Motor neuron (in vitro differentiated cells): ENCODE results near the gene MBTPS1. TPM values are rescaled to one million over a fixed set of nuclear protein-coding genes. Genes with fewer than 3 reads are reported as not detected.
A peak's percentile ranks its signal among the peaks of the same experiment; 100 is the strongest.

ENCODE experiments used
- ATAC-seq, 8 experiments: fragments of 200-7000 bp; cut with Tn5 transposase; replicated peaks in 6 of 8; 2 replicates each; pipeline ENCODE4 v1.8.0; 2021; ENCODE audit warnings: mild to moderate bottlenecking in 8 of 8, moderate library complexity in 8 of 8
- H3K27ac ChIP-seq, 2 donors: fragments of 250-450 bp; sonication (Bioruptor Pico); 2 replicates each; pipeline ENCODE4 v1.9.0; 2021; ENCODE audit warnings: antibody characterized with exemption in 2 of 2, mild to moderate bottlenecking in 2 of 2, moderate library complexity in 1 of 2
- H3K4me1 ChIP-seq, 2 donors: fragments of 250-450 bp; sonication (Bioruptor Pico); replicated peaks in 1 of 2; 2 replicates each; pipeline ENCODE4 v1.6.1; 2021; ENCODE audit warnings: antibody characterized with exemption in 2 of 2, mild to moderate bottlenecking in 2 of 2, moderate library complexity in 1 of 2
- H3K4me3 ChIP-seq, 5 donors: fragments of 250-450 bp; sonication (Bioruptor Pico); 2 replicates each; pipeline ENCODE4 v1.9.0; 2021; ENCODE audit warnings: antibody characterized with exemption in 5 of 5, mild to moderate bottlenecking in 5 of 5, moderate library complexity in 4 of 5
- WGBS, 10 experiments: fragments of 450-650 bp; shearing (Covaris generic); methylation state at CpG; one replicate each; pipeline ENCODE4 v1.0.0; 2022; 5-methylcytosine and 5-hydroxymethylcytosine counted together
- in situ Hi-C, 9 experiments: fragments of 400-800 bp; cut with MboI; loops; one replicate each; pipeline ENCODE4 v1.15.0; 2021; ENCODE audit warnings: low sequenced_read_pairs in 9 of 9, low pct_unique_long_range_greater_than_20kb in 2 of 9; ENCODE audit not compliant: unreplicated experiment in 9 of 9
- total RNA-seq, 8 experiments: library from RNA; unstranded; fragments of 300-600 nt; gene quantifications; 2 replicates each; pipeline versions ENCODE4 v1.2.3 to v1.2.4, GENCODE V29; 2022

Gene MBTPS1
- total RNA-seq, 8 experiments from 2014 or later: 42.5 to 166 (median 62.3) TPM

DNA sequence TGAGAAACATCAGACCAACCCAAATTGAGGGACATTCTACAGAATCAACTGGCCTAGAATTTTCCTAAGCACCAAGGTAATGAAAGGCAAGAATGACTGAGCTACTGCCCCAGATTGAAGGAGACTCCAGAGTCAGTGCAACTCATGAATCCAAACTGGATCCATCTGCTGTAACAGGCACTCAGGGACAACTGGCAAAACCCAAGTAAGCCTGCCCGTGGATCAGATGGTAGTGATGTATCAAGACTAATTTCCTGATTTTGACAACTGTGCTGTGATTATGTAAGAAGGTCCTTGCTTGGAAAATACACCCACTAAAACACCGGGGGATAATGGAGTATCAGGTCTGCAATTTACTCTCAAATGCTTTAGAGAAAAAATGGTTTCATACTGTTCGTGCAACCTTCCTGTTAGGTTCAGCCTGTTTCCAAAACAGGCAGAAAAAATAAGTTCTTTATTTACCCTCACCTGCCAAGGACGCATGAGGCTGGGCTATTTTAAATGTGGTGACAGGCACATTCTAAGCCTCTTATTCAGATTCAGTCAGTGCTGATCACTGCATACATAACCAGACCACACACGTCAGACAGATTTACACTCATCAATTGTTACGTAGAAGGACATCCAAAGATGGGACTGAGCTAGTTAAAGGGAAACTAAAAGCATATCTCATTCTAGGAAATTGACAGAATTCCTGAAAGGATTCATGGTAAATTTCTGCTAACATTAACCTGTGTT lies 7.0 kb downstream of the MBTPS1 start:
- no peak overlapping the region for H3K4me3 ChIP-seq
- in situ Hi-C loops: loop anchor here in 2 of 9 experiments (25.0 kb wide), 1 partner anchor 378 kb away; no protein-coding TSS in a partner anchor
- ATAC-seq: peak in 4 of 8 experiments; percentile 26 to 82 (median 65)
- H3K27ac ChIP-seq: no peak overlapping the region
- 19 to 100% (median 50%) methylated on average over 1 to 6 of the region's 6 CpGs; no CpG with 5 or more reads in 1 of the 10 experiments for WGBS, 10 experiments
- peaks cover 0 to 10% of the 10 kb centered on the region in 2 donors for H3K4me1 ChIP-seq

- Histone ChIP-seq H3K4me1 (peaks cover 0 to 10% of the 10 kb centered on the region in 2 donors), H3K27ac (no peak overlapping the region), H3K4me3 (no peak overlapping the region)
- in situ Hi-C loops: loop anchor here in 2 of 9 experiments (25.0 kb wide), 1 partner anchor 379 kb away; no protein-coding TSS in a partner anchor
- no peak for ATAC-seq
- 67 to 100% (median 80%) methylated on average over 1 of the region's 2 CpGs; no CpG with 5 or more reads in 7 of the 10 experiments for WGBS, 10 experiments
Observed at GRCh38 chr16:84107921-84108320, 8.8 kb downstream of the MBTPS1 start.

- 67 to 100% (median 88%) methylated on average over 1 to 8 of the region's 13 CpGs for WGBS, 10 experiments
- peak in 1 of 8 experiments; percentile 4 for ATAC-seq
- in situ Hi-C loops: loop anchor here in 2 of 9 experiments (25.0 kb wide), 1 partner anchor 381 kb away; no protein-coding TSS in a partner anchor
- H3K4me1 ChIP-seq: peaks cover 0 to 10% of the 10 kb centered on the region in 2 donors
- no peak overlapping the region for H3K4me3 ChIP-seq
- H3K27ac ChIP-seq: no peak overlapping the region
Observed at GRCh38 chr16:84105948-84106740, 10.6 kb downstream of the MBTPS1 start.

GRCh38 chr16:84105301-84105815 lies 11.4 kb downstream of the MBTPS1 start:
- Histone ChIP-seq H3K4me1 (peaks cover 0 to 7% of the 10 kb centered on the region in 2 donors), H3K27ac (no peak overlapping the region), H3K4me3 (no peak overlapping the region)
- in situ Hi-C loops: loop anchor here in 2 of 9 experiments (25.0 kb wide), 1 partner anchor 382 kb away; no protein-coding TSS in a partner anchor
- peak in 4 of 8 experiments; percentile 51 to 59 (median 58) for ATAC-seq
- 43 to 100% (median 81%) methylated on average over 1 to 5 of the region's 12 CpGs for WGBS, 10 experiments

- Histone ChIP-seq H3K4me3 (no peak overlapping the region), H3K27ac (no peak overlapping the region), H3K4me1 (no peaks in the 10 kb centered on the region)
- in situ Hi-C loops: loop anchor here in 2 of 9 experiments (25.0 kb wide), 1 partner anchor 383 kb away; no protein-coding TSS in a partner anchor
- 17 to 100% (median 96%) methylated on average over 1 to 3 of the region's 3 CpGs; no CpG with 5 or more reads in 2 of the 10 experiments for WGBS, 10 experiments
- no peak for ATAC-seq
Observed at GRCh38 chr16:84104231-84104630, 12.5 kb downstream of the MBTPS1 start.

DNA sequence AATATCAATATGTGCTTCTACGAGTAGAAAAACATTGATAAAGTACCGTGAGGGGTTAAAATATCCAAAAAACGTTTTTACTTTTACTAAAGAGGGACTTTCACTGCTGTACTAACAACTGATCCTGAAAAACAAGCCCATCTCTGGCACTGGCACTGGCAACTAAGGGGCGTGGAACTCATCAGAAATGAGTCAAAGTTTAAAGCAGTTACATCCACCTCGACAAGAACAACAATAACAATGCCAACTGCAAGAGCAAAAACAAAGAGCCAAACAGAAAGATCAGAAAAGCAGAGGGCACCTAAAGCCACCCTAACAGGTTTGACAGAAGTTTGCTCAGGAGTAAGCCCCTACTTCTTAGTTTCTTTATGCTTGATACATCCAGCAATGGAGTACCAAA lies 13.1 kb downstream of the MBTPS1 start:
- in situ Hi-C loops: loop anchor here in 2 of 9 experiments (25.0 kb wide), 1 partner anchor 384 kb away; no protein-coding TSS in a partner anchor
- no peaks in the 10 kb centered on the region for H3K4me1 ChIP-seq
- no peak for ATAC-seq
- no peak overlapping the region for H3K4me3 ChIP-seq
- WGBS, 10 experiments: 20 to 100% (median 75%) methylated on average over 1 to 5 of the region's 5 CpGs
- H3K27ac ChIP-seq: no peak overlapping the region

- Histone ChIP-seq H3K4me3 (no peak overlapping the region), H3K27ac (no peak overlapping the region), H3K4me1 (no peaks in the 10 kb centered on the region)
- 76 to 100% (median 96%) methylated on average over 1 to 7 of the region's 7 CpGs; no CpG with 5 or more reads in 1 of the 10 experiments for WGBS, 10 experiments
- ATAC-seq: no peak
- in situ Hi-C loops: loop anchor here in 1 of 9 experiments (25.0 kb wide), 1 partner anchor 388 kb away; no protein-coding TSS in a partner anchor
Observed at GRCh38 chr16:84098939-84099338, 17.8 kb downstream of the MBTPS1 start.

GRCh38 chr16:84096447-84097005 lies 20.2 kb downstream of the MBTPS1 start:
- WGBS, 10 experiments: 20 to 100% (median 75%) methylated on average over 1 to 4 of the region's 4 CpGs
- ATAC-seq: peak in 4 of 8 experiments; percentile 26 to 98 (median 76)

GRCh38 chr16:84095466-84095865 lies 21.3 kb downstream of the MBTPS1 start:
- in situ Hi-C loops: loop anchor here in 1 of 9 experiments (25.0 kb wide), 1 partner anchor 392 kb away; no protein-coding TSS in a partner anchor
- ATAC-seq: no peak
- no peak overlapping the region for H3K4me3 ChIP-seq
- 89 to 100% (median 100%) methylated on average over 2 to 6 of the region's 14 CpGs; no CpG with 5 or more reads in 1 of the 10 experiments for WGBS, 10 experiments
- no peaks in the 10 kb centered on the region for H3K4me1 ChIP-seq
- H3K27ac ChIP-seq: no peak overlapping the region

More at GRCh38 chr16:84096447-84097005, 20.2 kb downstream of the MBTPS1 start:
- Histone ChIP-seq H3K4me1 (no peaks in the 10 kb centered on the region), H3K27ac (no peak overlapping the region), H3K4me3 (no peak overlapping the region)
- in situ Hi-C loops: loop anchor here in 1 of 9 experiments (25.0 kb wide), 1 partner anchor 391 kb away; no protein-coding TSS in a partner anchor

GRCh38 chr16:84093879-84094270 lies 22.9 kb downstream of the MBTPS1 start:
- in situ Hi-C loops: loop anchor here in 1 of 9 experiments (25.0 kb wide), 1 partner anchor 393 kb away; no protein-coding TSS in a partner anchor
- no peak for ATAC-seq
- Histone ChIP-seq H3K4me1 (no peaks in the 10 kb centered on the region), H3K27ac (no peak overlapping the region), H3K4me3 (no peak overlapping the region)
- 90 to 100% (median 96%) methylated on average over 1 to 4 of the region's 4 CpGs; no CpG with 5 or more reads in 2 of the 10 experiments for WGBS, 10 experiments

- ATAC-seq: no peak
- Histone ChIP-seq H3K27ac (no peak overlapping the region), H3K4me3 (no peak overlapping the region), H3K4me1 (no peaks in the 10 kb centered on the region)
- WGBS, 10 experiments: 82 to 100% (median 91%) methylated on average over 1 to 13 of the region's 16 CpGs; no CpG with 5 or more reads in 1 of the 10 experiments
- in situ Hi-C loops: loop anchor here in 1 of 9 experiments (25.0 kb wide), 1 partner anchor 394 kb away; no protein-coding TSS in a partner anchor
Observed at GRCh38 chr16:84093120-84093878, 23.4 kb downstream of the MBTPS1 start.
